NAMALWA (cell line): ENCODE results near the gene PRR7.

Source experiments
- DNase-seq: peaks from one replicate; pipeline ENCODE4 v3.0.0-alpha.2; 2015; ENCODE audit warnings: low spot score

The PRR7 gene

GRCh38 chr5:177435847-177436536, 10.6 kb upstream of the PRR7 start:
- no peak for DNase-seq

- no peak for DNase-seq
Observed at GRCh38 chr5:177437623-177438022, 9.0 kb upstream of the PRR7 start.

GRCh38 chr5:177438468-177438867, 8.1 kb upstream of the PRR7 start:
- no peak for DNase-seq

- no peak for DNase-seq
Observed at GRCh38 chr5:177439518-177440053, 7.0 kb upstream of the PRR7 start.

- no peak for DNase-seq
Observed at GRCh38 chr5:177440211-177440989, 6.2 kb upstream of the PRR7 start.

DNA sequence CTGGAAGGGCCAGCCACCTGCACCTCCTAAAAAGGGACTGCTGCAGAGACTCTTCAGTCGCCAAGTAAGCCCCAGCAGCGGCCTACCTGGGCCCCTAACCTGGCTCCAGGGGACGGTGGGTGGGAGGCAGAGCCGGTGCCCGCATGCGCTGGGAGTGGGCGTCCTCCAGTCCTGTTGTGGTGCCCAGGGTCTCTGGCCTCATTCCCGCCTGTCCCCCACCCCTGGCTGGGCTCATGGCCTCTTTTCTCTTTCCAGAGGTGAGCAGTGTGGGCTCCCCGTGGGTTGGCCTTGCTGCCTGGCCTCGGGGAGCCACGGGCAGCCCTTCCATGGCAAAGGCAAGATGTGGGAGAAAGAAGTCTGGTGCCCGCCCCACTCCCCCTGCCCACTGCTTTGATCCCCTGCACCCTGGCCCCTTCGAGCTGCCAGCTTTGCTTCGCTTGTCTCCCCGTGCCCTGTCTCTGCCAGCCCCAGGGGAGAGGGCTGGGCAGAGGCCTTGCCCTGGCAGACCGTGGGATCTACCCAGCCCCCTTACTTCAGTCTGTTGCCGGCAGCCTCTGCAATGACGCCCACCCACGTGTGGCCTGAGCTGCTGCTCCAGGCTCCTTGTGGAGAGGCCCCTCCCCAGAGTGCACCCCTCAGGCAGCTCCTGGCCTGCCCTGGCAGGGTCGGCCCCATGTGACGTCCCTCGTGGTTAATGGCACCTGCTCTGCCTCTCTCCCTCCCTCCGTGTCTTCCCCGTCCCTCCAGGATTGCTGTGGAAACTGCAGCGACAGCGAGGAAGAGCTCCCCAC, 5.4 kb upstream of the PRR7 start:
- no peak for DNase-seq

- no peak for DNase-seq
Observed at GRCh38 chr5:177442066-177442826, 4.4 kb upstream of the PRR7 start.

- no peak for DNase-seq
Observed at GRCh38 chr5:177443144-177443983, 3.2 kb upstream of the PRR7 start.

DNA sequence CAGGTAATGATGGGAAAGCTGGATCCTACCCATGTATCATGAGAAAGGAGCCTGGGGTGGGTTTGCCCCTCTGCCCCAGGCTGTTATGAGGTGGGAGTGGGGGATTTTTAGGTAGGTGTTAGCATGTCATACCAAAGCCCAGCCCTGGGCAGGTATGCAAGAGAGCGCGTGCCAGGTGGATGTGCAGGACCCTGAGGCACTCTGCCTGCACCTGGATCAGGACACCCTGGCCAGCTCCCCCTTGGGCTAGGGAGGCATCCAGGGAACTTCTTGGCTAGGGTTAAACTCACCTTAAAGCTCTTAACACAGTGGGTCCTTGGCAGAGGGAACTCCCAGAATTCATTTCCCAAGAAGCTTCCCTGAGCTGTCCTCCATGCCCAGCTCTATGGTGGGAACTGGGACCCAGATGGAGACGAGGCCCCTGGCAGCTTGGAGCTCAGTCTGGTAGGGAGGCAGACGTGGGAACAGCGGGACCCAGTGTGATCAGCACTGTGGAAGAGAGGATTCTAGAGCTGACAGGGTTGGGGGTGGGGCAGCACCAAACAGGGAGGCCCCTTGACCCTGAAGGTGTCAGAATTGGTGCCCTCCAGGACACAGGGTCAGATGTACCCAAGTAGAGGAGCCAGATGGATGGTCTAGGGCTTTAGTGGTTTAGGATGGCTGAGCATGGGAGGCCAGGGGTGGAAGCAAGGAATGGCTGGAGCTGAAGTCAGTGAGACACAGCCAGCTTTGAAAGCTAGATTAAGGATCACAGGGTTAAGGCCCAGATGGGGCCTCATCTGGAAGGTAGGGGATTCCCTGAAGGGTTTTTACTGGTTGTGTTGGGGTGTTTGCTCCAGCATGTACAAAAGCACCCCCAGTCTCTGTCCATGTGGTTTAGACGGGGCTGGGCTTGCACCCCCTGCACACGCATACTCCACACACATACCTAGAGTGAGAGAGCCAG, 2.2 kb upstream of the PRR7 start:
- no peak for DNase-seq

DNA sequence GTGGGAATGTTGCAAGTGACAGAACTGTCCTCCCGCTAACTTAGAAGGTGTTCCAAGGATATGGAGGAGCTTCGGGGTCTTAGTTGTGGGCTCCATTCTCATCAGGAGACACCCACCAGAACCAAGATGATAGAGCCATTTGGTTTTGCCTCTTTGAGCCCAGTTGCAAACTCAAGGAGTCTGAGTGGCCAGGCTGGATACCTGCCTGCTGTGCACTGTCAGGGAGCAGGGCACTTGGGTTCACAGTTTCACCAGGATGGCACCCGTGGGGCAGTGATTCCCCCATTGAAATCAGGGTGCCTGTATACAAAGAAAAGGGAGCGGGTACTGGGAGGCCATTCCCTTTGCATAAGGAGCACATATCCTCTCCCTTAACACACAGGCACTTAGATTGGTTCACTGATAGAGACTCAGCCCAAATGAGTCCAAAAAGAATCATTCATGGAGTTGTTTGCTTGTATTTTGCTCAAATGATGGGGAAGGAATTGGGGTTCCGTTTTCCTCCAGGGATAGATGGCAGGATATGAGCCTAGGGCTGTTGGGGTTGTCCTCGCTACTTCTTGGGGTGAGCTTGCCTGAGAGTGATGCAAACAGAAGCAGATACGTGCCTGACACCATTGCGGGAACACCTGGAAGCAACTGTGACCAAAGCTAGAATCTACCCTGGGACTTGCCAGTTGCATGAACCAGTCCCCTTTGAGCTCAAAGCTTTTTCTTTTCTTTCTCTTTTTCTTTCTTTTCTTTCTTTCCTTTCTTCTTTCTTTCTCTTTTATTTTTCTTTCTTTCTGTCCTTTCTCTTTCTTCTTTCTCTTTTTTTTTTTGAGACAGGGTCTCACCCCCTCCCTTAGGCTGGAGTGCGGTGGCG, 1.3 kb upstream of the PRR7 start:
- no peak for DNase-seq

GRCh38 chr5:177445917-177446199, 756 bp upstream of the PRR7 start:
- no peak for DNase-seq

DNA sequence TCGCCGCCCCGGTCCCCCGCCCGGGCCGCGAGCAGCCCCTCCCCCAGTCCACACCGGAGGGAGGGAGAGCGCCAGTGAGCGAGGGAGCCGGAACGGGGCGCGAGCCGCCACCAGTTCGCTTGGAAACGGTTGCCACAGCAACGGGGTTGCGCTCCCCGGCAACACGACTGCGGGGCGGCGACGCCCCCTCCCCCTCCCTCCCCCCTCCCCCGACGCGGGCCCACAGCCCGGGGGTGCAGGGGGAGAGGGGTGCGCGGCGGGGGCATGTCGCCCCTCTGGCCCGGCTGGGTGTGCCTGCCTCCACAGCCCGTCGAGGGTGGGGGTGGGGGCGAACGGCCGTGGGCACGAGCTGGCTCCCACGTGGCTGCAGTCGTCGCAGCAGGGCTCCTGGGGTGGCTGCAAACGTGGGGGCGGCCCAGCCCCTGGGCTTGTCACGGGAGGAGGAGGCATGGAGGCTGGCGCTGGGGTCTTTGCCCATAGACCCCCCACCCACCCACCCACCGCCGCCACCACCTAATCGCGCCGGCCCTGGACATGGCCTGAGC, 524 bp downstream of the PRR7 start:
- peak; percentile 73 for DNase-seq

DNA sequence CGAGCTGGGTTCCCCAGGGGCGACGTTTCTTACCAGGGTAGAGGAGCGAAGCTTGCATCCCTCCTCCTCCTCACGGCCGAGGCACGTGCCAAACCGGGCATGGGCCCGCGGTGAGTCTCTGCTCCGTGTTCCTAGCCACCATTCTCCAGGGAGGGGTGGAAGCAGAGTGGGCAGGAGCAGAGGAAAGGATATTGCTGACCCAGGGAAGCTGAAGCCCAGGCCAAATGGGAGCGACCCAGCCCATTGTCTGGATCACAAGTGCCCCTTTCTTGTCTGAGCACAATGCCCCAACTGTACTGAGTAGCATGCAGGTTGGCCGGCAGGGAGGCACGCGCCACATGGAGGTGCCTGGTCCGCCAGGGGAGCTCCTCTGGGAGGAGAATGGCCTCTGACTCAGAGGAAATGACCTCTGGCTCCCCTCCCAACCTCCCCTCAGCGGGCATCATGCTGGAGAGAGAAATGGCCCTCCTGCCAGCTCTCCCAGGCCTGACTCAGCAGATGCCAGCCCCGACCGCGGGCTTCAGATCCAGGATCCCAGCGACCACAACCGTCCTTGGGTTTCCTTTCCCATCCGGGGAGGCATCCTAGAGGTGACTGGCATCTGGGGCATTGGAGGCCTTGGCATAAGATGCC, 1.1 kb downstream of the PRR7 start:
- DNase-seq = no peak

DNA sequence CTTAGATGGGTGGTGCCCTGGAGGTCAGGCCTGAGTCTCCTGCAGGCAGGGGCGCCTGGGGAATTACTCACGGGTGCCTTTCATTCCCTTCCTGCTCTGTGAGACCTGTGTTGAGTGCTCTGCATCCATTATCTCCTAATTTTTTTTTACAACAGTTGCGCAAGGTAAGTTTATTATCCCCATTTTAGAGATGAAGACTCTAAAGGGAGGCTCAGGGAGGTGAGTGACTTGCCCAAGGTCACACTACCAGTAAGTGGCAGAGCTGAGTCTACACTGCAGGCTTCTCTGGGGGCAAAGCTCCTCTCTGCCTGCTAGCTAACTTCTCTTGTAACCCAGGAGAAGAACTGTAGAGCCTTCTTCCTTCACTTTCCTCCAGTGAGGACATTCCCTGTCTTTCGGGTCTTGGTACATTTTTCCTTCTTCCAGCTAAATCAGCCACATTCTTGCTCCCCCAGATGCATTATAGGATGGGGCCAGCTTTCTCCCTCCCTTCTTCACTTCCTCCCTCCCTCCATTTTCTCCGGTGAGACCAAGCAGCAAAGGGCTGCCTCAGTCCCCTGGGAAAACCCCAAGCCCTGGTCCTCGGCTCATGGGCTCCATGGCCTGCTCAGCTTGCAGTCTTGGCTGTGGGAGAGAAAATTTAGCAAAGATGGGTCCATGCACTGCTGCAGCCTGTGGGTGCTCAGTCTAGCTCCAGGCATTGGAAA, 1.8 kb downstream of the PRR7 start:
- DNase-seq = no peak

GRCh38 chr5:177449140-177450061, 2.8 kb downstream of the PRR7 start:
- no peak for DNase-seq

GRCh38 chr5:177450667-177451424, 4.2 kb downstream of the PRR7 start:
- DNase-seq = no peak
